Activated gamma-delta T cell (primary cell): ENCODE data around the gene SORD.
"Not testable (repeated sequence)": the region's sequence is repeated elsewhere in the genome, so short reads cannot be mapped to it uniquely, and the experiment has no call there.

Experiments used
- DNase-seq: peaks from one replicate; lab custom pipeline; 2025; lab: John Stamatoyannopoulos, UW
- total RNA-seq, 2 donors: gene quantifications; one replicate each; lab custom pipeline; 2026; lab: John Stamatoyannopoulos, UW

Gene SORD
- total RNA-seq: 2.9 to 5.7 reads per million in 2 donors

DNA sequence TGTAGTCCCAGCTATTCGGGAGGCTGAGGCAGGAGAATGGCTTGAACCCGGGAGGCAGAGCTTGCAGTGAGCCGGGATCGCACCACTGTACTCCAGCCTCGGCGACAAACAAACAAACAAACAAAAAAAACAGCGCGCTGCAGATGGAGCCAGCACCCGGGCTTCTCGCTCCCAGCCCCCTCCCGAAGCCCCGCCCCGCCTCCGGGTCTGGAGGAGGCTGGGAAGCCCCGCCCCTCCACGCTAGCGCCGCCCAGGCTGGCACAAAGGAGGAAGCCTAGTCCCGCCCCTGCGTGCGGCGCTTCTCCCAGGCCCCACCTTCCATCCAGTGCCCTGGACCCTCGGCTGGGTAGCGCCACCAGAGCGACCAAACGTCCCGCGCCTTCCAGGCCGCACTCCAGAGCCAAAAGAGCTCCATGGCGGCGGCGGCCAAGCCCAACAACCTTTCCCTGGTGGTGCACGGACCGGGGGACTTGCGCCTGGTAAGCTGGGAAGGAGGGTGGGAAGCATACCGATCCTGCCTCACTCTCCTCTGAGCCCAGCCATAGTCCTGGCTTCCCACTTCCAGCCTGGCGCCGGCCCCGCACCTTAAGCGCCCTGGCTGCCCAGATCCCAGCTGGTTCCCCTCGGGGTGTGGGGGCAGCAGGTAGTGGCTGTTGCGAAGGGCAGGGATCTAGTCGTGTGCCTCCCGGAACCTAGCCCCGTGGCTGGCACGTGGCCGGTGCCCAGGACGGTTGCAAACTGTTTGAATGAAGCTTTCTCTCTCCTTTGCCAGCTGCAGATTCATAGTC is at the start of gene SORD:
Gene SORD (plus strand): TSS at position 325 of the 788 bp plus-strand sequence. CDS start 89 bp downstream, at position 414.
- DNase-seq: peak; percentile 74

DNA sequence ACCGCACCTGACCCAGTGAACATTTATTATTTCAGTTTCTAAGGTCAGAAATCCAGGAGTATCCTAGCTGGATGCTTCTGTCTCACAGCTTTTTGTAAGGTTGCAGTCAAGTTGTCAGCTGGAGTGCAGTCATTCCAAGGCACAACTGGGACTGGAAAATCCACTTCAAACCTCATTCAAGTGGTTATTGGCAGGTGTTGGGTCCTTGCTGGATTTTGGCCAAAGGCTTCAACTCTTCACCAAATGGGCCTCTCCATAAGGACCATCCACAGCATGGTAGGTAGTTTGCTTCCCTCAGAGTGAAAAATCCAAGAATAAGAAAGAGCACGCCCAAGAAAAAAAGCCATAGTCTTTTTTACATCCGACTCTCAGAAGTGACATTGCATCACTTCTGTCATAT is 46.8 kb upstream of the SORD start:
- DNase-seq: not testable (repeated sequence)

DNA sequence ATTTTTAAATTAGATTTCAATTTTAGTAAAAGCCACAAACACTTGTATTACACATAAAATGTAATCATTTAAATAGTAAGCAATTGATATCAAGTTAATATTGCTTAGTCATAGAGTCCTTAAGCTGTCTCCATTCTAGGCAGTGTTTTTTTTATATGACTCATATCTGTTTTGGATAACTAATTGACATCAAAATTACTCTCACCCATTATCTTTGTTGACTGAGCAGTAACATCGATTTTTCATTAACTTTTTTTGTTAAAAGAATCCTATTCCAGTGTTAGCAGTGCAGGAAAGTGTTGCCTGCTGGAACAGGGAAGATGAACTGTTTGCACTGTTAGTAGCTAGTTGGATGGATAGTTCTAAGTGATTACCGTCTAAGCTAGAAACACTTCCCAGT is 45.2 kb upstream of the SORD start:
- not testable (repeated sequence) for DNase-seq

DNA sequence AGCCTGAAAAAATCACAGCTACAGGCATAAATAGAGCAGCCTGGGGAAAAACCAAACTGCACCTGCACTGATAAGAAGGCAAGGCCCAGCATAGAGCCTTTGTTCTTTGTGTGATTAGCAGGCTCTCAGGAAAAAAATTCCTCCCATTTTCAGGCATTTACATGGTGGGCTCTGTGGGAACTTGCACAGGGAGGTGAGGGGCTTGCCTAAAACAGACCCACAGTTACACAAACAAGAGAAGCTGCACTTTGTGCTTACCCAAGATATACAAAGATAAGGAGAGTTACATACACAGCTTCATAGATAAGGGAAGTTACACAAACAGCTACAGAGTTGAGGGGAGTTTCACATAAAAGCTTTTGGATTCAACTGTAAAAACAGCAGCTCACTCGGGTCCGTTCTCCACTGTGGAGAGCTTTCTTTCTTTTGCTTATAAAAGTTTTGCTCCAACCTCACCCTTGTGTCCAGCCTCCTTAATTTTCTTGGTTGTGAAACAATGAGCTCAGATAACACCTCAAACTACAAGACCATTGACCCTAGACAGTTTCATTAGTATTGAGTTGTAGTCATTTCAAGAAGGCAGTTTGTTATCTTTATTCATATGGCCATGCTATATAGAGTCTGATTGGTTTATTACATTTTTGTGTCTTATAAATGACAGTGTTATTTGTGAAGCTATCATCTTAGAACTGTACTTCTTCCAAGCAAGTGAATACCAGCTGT is 43.2 kb upstream of the SORD start:
- DNase-seq: not testable (repeated sequence)

DNA sequence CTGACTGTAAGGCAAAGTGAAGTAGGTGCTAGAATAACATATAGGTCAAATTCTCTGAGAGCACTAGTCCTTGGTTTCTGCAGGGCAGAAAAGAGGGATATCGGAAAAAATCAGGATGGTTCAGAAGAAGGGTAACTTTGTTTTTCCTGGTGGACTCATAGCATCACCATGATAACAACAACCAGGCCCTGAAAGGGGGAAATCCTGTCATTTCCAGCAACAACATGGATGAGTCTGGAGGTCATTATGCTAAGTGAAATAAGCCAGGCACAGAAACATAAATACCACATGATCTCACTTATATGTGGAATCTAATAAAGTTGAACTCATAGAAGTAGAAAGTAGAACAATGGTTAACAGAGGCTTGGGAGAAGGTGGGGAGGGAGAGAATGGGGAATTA is 38.9 kb upstream of the SORD start:
- not testable (repeated sequence) for DNase-seq

DNA sequence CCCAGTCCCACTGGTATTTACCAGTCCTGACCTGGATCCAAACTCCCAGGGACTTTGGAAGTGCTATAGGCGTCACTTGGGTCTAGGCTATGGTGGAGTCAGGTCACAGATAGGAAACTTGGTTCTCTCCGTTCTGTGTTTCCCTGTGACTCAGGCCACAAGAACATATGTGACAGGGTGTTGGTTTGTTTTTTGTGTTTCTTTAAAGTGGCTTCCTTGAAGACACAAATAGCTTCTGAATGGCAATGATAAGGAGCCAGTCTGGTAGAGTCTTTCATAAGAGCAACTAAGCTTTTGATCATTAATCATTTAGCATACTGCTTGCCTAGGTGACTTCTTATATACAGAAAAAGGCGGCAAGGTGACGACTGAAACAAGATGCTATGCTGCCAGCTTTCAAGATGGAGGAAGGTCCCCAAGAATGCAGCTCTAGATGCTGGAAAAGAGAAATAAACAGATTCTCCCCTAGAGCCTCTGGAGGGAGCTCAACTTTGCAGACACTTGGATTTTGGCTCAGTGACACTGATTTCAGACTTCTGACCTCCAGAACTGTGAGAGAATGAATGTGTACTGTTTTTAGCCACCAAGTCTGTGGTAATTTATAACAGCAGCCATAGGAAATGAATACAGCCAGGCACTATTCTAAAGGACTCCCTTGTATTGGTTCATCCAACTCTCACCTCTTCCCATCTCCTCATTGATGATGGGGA is 36.5 kb upstream of the SORD start:
- DNase-seq: not testable (repeated sequence)

DNA sequence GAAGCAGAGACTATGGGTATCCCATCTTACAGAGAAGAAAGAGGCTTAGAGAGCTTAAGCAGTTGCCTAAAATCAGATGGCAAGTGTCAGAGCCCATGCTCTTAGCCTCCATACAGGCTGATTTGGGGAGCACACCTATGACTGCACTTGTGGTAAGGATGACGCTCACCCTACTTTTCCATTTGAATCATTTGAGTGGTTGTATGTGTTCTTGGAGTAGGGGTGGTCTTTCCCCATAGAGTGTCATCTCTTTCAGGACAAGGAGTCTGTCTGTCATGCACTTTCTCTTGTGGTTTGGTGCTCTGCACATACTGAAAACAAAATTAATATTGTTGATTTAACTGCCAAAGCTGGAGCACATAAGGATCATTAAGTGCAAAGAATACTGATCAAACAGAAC is 35.3 kb upstream of the SORD start:
- not testable (repeated sequence) for DNase-seq

DNA sequence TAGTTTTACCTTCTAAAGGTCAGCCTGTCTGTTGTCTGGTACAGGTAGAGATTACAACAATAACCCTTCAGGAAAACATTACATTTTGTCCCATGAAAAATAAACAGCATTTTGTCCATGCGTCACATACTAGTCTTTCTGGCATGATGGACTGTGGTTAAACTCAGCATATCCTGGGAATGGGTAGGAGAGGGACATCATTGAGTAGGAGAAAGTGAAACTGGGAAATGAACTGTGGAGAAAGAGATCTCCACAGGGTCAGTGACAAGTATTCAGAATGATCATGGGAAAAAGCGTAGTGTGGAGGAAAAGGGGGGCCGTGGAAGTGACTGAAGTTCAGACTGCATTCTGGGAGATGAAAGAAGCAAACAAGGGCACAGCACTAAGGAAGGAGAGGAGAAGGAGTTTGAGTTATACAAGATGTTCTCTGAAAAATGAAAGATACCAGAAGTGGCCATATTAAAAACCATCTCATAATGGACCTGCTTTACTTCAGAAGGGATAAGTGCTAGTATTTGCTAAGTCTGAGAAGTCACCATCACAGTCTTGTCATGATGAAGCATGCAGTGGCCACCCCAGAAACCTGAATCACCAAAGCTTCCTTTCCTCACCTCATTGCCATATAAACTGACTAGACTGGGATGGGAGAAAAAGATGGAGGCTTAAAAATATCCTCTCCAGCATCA is 34.7 kb upstream of the SORD start:
- not testable (repeated sequence) for DNase-seq

DNA sequence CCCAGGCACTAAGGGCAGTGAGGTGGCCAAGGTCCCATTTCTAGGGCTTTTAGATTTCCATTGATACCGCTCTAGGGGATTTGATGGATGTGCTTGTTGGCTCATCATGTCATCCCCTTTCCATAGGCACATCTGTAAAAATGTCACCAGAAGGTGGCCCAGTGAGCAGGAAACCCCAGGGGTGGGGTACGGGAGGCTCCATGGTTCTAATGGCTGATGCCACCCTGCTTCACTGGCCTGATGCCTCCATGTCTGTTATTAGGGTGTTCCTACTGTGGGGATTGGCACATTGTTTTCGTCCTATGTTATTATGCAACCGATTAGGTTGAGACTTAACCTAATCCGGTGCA is 34.1 kb upstream of the SORD start:
- DNase-seq: not testable (repeated sequence)

DNA sequence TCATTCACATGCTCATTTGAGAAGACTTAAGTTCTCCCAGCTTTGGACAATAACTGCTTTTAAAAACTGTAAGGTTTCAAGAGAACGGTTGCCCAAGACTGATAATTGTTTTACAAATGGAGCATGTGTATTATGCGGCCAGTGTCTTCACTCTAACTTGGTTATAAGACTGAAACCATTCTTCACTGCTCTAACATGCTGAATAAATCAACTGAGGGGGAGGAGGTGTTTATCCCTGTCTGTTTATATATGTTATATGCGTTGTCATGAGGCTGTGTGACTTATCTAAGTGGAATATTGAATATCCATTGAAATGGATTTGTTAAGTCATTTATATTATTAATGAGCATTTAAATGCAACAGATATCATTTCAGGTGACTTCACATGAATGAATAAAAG is 25.4 kb upstream of the SORD start:
- not testable (repeated sequence) for DNase-seq

DNA sequence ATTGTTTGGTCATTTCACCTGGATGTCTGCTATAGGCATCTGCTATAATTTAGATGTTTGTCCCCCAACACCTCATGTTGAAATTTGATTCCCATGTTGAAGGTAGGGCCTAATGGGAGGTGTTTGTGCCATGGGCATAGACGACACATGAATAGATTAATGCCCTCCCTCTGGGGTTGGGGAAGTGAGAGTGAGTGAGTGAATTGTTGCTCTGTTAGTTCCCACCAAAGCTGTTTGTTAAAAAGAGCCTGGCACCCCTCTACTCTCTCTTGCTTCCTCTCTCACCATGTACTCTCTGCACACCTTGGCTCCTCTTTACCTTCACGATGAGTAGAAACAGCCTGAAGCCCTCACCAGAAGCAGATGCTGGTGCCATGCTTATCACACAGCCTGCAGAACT is 23.9 kb upstream of the SORD start:
- no peak for DNase-seq

DNA sequence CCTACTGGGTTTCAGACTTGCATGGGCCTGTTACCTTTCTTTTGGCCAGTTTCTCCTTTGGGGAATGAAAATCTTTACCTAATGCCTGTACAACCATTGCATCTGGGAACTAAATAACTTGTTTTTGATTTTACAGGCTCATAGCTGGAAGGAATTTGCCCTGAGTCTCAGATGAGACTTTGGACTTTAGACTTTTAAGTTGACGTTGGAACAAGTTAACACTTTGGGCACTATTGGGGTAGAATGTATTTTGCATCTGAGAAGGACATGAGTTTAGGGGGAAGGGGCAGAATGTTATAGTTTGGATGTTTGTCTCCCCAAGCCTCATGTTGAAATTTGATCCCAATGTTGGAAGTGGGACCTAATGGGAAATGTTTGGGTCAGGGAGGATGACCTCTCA is 21.8 kb upstream of the SORD start:
- not testable (repeated sequence) for DNase-seq

DNA sequence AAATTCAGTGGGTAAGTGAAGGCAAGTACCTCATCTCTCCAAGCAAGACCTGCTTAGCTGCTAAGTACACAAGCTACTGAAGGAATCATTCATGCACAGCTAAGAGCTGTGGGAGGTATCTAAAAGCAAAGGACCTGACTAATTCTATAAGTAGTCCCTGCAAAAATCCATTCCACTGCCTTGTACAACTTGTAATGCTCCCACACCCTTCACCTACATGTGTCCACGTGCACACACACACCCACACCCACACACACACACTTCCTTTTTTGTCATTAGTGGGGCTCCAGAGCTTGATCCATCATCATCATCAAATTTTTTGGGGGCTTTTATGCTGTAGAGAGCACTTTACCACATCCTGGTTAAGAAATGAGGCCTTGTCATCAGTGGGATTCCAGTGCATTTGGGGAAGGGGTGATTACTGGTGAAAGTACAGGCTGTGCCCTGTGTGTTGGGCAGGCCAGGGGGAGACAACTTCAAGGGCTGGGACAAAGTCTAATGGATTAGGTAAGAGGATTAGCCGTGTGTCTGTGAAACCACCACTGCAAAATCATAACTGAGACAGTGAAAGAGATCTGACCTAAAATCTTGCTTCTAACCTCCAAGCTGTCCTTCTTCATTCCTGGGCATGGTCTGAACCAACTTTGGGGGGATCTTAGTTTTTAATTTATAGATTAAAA is 19.1 kb upstream of the SORD start:
- DNase-seq: not testable (repeated sequence)

DNA sequence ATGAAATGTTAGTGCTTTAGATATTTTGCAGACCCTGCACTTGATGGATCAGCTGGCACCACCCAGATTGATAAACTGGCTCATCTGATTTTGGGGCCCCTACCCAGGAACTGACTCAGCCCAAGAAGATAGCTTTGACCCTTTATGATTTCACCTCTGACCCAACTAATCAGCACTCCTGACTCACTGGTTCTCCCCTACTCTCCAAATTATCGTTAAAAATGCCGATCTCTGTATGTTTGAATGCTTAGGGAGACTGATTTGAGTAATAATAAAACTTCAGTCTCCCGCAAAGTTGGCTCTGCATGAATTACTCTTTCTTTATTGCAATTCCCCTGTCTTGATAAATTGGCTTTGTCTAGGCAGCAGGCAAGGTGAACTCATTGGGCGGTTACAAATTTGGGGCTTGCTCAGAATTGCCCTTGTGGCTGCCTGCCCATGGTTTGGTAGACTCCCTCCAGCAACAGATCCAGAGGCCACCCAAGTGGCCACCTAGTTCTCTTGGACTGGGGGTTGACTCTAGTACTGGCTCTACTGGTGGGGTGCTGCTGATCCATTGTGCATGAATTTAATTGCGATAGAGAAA is 18.3 kb upstream of the SORD start:
- DNase-seq: not testable (repeated sequence)

DNA sequence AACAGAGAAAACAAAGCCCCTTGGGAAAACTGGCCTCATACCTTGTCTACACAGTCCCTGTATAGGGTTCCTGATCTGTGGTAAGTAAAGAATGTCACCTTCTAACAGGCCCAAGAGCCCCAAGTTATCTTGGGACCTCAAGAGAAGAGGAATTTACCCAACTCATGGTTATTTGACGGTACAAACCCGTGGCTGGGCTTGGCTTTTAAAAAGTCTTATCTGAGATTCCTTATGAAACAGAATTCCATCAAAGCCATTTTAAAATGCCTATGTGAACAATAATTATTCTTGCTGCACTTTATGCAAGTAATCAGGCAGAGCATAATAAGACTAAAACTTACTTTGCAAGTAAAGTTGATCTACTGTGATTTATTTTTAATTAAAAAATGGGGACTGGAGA is 13.9 kb upstream of the SORD start:
- DNase-seq: no peak

DNA sequence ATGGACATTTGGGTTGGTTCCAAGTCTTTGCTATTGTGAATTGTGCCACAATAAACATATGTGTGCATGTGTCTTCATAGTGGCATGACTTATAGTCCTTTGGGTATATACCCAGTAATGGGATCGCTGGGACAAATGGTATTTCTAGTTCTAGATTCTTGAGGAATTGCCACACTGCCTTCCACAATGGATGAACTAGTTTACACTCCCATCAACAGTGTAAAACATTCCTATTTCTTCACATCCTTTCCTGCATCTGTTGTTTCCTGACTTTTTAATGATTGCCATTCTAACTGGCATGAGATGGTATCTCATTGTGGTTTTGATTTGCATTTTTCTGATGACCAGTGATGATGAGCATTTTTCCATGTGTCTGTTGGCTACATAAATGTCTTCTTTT is 7.9 kb upstream of the SORD start:
- not testable (repeated sequence) for DNase-seq

DNA sequence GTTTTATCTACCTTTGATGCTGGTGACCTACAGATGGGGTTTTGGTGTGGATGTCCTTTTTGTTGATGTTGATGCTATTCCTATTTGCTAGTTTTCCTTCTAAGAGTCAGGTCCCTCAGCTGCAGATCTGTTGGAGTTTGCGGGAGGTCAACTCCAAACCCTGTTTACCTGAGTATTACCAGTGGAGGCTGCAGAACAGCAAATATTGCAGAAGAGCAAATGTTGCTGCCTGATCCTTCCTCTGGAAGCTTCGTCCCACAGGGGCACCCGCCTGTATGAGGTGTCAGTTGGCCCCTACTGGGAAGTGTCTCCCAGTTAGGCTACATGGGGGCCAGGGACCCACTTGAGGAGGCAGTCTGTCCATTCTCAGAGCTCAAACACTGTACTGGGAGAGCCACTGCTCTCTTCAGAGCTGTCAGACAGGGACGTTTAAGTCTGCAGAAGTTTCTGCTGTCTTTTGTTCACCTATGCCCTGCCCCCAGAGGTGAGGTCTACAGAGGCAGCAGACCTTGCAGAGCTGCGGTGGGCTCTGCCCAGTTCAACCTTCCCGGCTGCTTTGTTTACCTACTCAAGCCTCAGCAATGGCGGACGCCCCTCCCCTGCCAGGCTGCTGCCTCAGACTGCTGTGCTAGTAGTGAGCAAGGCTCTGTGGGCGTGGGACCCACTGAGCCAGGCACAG is 2.6 kb upstream of the SORD start:
- DNase-seq: not testable (repeated sequence)

DNA sequence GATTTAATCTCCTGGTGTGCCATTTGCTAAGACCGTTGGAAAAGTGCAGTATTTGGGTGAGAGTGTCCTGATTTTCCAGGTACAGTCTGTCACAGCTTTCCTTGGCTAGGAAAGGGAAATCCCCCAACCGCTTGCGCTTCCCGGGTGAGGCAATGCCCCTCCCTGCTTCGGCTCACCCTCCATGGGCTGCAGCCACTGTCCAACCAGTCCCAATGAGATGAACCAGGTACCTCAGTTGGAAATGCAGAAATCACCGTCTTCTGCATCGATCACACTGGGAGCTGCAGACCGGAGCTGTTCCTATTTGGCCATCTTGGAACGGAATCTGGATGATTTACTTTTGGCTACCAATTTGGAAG is 2.1 kb upstream of the SORD start:
- not testable (repeated sequence) for DNase-seq

DNA sequence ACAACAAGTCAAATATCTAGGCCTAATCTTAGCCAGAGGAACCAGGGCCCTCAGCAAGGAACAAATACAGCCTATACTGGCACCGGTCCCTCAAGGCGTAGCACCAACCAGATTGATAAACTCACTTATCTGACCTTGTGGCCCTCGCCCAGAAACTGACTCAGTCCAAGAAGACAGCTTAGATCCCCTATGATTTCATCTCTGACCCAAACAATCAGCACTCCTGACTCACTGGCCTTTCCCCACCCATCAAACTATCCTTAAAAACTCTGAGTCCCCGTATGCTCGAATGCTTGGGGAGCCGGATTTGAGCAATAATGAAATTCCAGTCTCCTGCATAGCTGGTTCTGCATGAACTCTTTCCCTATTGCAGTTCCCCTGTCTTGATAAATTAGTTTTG is 1.6 kb upstream of the SORD start:
- DNase-seq: no peak

DNA sequence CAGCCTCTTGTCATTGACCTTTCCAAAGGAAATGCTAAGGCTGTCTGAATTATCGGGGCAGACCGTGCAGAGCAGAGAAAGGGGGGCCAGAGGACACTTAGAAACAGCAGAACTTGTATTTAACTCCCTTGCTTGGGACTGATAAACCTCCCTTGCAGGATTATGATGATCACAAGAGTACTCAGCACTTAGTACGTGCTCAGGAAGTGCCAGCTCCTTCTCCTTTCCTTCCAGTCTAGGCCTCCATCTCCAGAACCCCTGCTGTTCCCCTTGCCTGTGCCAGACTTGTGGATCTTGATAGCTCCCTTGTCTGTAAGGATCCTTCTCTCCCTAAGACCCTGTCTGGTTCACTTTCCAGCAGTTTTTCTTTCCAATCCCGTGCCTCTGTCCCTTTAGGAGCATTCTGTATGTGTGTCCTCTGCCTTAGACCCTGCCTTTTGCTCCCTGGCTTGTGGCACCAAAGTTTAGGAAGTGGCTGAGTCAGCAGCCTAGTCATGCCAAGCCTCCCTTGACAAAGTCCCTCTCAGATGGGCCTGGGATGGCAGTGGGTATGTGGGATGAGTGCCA is 747 bp downstream of the SORD start:
- DNase-seq: no peak
